ENCODE data around the gene SPO11.
A peak's percentile ranks its signal among the peaks of the same experiment; 100 is the strongest.

Gene SPO11

DNA sequence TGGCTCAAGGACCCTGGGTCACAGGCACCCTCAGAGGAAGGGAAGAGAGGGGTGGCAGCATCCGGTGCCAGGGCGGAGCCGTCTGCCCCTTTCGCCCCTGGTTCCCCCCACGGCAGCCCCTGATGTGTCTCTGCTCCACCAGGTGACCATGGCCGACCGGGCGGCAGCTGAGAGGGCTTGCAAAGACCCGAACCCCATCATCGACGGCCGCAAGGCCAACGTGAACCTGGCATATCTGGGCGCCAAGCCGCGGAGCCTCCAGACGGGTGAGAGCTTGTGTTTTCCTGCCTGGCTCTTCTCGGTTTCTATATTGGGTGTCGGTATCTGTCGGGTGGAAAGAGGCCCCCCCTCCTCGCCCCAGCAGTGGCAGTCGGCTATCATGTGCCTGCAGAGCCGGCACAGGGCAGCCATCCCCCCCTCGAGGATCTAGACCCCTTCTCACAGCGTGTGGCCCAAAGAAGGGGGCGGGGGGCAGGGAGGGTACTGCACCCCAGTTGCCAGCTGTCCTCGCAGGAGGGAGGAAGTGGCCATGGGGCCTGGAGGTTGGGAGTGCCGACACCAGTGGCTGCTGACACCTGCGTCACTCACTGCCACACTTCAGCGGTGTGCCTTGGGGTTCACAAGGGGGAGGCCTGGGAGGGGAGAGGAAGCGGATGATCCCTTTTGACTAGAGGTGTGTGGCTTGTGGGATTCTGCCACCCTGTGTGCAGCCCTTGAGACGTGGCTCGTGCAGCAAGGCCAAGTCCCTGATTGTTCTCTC lies 63.1 kb downstream of the SPO11 start:
- H3K4me3 ChIP-seq (ENCODE audit: low read depth, low read length) = peak overlapping the region; percentile 59
- TF ChIP-seq CTCF (IDR thresholded peaks at IDR 0.05; ENCODE audit: low read depth, low read length, missing control alignments) = no peak
- in situ Hi-C loops (cut with HindIII; ENCODE audit: low sequenced_read_pairs) = no loop called here
- DNase-seq (ENCODE audit: low read depth) = no peak

All from astrocyte of the cerebellum (primary cell).